Measurements from ENCODE around the gene FXYD6. TPM values are rescaled to one million over a fixed set of nuclear protein-coding genes. Genes with fewer than 3 reads are reported as not detected.

FXYD6 gene
- total and polyA plus RNA-seq, 2 donors (not counting 1 experiment from before 2014, with no cell fraction given) = not detected

DNA sequence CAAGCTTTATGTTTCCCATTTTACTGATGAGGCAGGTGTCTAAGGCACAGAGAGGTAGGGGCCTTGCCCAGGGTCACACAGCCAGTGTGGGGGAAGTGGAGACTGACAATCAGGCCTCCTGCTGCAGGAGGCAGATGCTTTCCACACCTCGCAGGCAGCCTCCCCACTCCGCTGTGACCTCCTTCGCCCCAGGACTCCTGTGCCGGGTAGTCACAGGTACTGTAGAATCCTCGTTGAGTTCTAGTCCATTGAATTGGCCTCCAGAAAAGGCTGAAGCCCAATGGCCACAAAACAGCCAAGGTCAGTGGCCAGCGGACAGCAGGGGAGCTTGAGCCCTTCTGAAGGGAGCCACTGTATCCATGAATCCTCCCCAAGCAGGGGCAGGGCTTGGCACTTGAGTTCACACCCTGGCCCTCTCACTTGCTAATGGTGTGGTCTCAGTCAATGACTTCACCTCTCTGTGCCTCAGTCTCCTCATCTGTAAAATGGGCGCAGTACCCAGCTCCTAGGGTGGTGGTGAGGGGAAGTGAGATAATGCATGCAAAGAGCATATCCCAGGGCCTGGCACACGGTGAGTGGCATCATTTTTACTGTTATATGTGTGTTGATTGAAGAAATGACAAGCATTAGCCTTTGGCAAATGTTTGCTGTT is 50.8 kb downstream of the FXYD6 start:
- TF ChIP-seq, protein P1, sequence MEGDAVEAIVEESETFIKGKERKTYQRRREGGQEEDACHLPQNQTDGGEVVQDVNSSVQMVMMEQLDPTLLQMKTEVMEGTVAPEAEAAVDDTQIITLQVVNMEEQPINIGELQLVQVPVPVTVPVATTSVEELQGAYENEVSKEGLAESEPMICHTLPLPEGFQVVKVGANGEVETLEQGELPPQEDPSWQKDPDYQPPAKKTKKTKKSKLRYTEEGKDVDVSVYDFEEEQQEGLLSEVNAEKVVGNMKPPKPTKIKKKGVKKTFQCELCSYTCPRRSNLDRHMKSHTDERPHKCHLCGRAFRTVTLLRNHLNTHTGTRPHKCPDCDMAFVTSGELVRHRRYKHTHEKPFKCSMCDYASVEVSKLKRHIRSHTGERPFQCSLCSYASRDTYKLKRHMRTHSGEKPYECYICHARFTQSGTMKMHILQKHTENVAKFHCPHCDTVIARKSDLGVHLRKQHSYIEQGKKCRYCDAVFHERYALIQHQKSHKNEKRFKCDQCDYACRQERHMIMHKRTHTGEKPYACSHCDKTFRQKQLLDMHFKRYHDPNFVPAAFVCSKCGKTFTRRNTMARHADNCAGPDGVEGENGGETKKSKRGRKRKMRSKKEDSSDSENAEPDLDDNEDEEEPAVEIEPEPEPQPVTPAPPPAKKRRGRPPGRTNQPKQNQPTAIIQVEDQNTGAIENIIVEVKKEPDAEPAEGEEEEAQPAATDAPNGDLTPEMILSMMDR (IDR thresholded peaks at IDR 0.05) = no peak
- TF ChIP-seq EZH2 (IDR thresholded peaks at IDR 0.05; ENCODE audit: borderline replicate concordance, insufficient read depth, low read depth, low read length, poor library complexity, severe bottlenecking) = no peak
- ChIA-PET POLR2A (no interaction called here), CTCF (interaction anchor here (1.3 to 15.4 kb wide), 5 partner anchors 8 to 228 kb away, joined by 3 to 462 read pairs (median 57); no protein-coding TSS in a partner anchor)
- H3K79me2 ChIP-seq (ENCODE audit: control insufficient read depth, insufficient read depth, low read length) = no peaks in the 10 kb centered on the region
- Mint-ChIP-seq H3K4me1 (peaks cover 40% of the 10 kb centered on the region), H3K27me3 (peaks cover 41% of the 10 kb centered on the region), H3K4me3 (no peak overlapping the region), H3K27ac (no peak overlapping the region), H3K9me3 (ENCODE audit: insufficient read depth) (no peaks in the 10 kb centered on the region)
- peaks cover 35 to 41% of the 10 kb centered on the region in 2 donors for H3K4me1 ChIP-seq (ENCODE audit: control insufficient read depth in 2 of 2, insufficient read depth in 2 of 2, low read length in 2 of 2)
- no peaks in the 10 kb centered on the region for H3K36me3 ChIP-seq (replicated peaks in 1 of 2; ENCODE audit: control extremely low read depth in 1 of 2, control insufficient read depth in 1 of 2, extremely low read depth in 1 of 2, insufficient read depth in 2 of 2, low read length in 1 of 2)
- H3K27ac ChIP-seq (ENCODE audit: low read length in 2 of 2) = no peak overlapping the region
- no peak overlapping the region for H2AFZ ChIP-seq (ENCODE audit: insufficient read depth, low read depth, low read length, poor library complexity, severe bottlenecking)
- no peak overlapping the region for H3K9ac ChIP-seq (ENCODE audit: low read length)
- DNase-seq (no peak), ATAC-seq (ENCODE audit: low read depth) (no peak)
- H3K9me3 ChIP-seq (ENCODE audit: control extremely low read depth in 1 of 3, control insufficient read depth in 2 of 3, insufficient read depth in 1 of 3, low read length in 2 of 3) = peaks cover 0 to 5% (median 0%) of the 10 kb centered on the region in 3 donors
- no peaks in the 10 kb centered on the region for H4K20me1 ChIP-seq (ENCODE audit: control insufficient read depth, insufficient read depth, low read length, poor library complexity, severe bottlenecking)
- H3K27me3 ChIP-seq (replicated peaks in 1 of 4; ENCODE audit: control extremely low read depth in 1 of 4, control insufficient read depth in 3 of 4, insufficient read depth in 4 of 4, low read length in 3 of 4) = peaks cover 0 to 66% (median 13%) of the 10 kb centered on the region in 4 experiments
- H3K4me2 ChIP-seq (replicated peaks; ENCODE audit: low read depth, low read length, poor library complexity, severe bottlenecking) = no peak overlapping the region
- intact Hi-C loops (cut with micrococcal nuclease) = no loop called here
- H3K4me3 ChIP-seq (ENCODE audit: control extremely low read depth in 1 of 5, extremely low read depth in 1 of 5, insufficient read depth in 1 of 5, low read depth in 2 of 5, low read length in 4 of 5) = no peak overlapping the region
- WGBS (ENCODE audit: insufficient coverage) = 92% methylated on average over 7 of the region's 8 CpGs

Data from B cell (primary cell).